ENCODE results near the gene WASF3.

GRCh38 chr13:26682606-26683005 is 125.1 kb downstream of the WASF3 start:
- TF ChIP-seq CTCF (conservative IDR thresholded peaks at IDR 0.05; ENCODE audit: low read depth in 2 of 2) (no peak), POLR2AphosphoS5 (IDR thresholded peaks at IDR 0.05; ENCODE audit: low read depth) (no peak), EZH2phosphoT487 (IDR thresholded peaks at IDR 0.05; ENCODE audit: unreplicated experiment) (no peak), EZH2 (IDR thresholded peaks at IDR 0.05; ENCODE audit: low read depth, unreplicated experiment) (no peak)

Measured in GM23338 (cell line).